Measurements from ENCODE around the gene METTL25. TPM values are rescaled to one million over a fixed set of nuclear protein-coding genes. Genes with fewer than 3 reads are reported as not detected.

METTL25 gene
- total RNA-seq, 1 experiment from 2014 or later = 11.6 TPM

DNA sequence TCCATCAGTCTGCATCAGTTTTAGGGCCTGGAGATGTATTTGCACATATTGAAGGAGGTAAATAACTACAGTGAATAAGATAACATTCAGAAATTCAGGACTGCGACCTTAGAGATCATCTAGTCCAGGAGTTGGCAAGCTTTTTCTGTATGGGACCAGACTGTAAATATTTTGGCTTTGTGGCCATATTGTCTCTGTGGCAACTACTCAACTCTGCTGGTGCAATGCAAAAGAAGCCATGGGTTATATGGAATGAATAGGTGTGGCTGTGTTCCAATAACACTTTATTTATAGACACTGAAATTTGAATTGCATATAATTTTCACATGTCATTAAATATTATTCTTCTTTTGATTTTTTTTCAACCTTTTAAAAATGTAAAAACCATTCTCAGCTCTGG, 156.6 kb downstream of the METTL25 start:
- H3K4me1 ChIP-seq (ENCODE audit: insufficient read depth, low read length) = no peaks in the 10 kb centered on the region
- no CpG with 5 or more reads among the region's 1 CpG for WGBS (ENCODE audit: extremely low coverage, insufficient read length, low lambda C conversion rate)
- H2BK5ac ChIP-seq (ENCODE audit: insufficient read length, low read length) = no peak overlapping the region
- no peaks in the 10 kb centered on the region for H3K27me3 ChIP-seq (ENCODE audit: insufficient read depth, low read length)
- no peak overlapping the region for H4K91ac ChIP-seq (ENCODE audit: insufficient read length, low read depth, low read length)
- Mint-ChIP-seq H3K36me3 (ENCODE audit: insufficient read depth in 1 of 3, low read depth in 3 of 3) (no peaks in the 10 kb centered on the region), H3K27ac (no peak overlapping the region), H3K4me3 (no peak overlapping the region), H3K27me3 (ENCODE audit: low read depth) (no peaks in the 10 kb centered on the region), H3K9me3 (no peaks in the 10 kb centered on the region), H3K4me1 (no peaks in the 10 kb centered on the region)
- H2BK120ac ChIP-seq (ENCODE audit: low read depth, low read length, poor library complexity, severe bottlenecking) = no peak overlapping the region
- H3K23ac ChIP-seq (ENCODE audit: insufficient read length, low read depth, low read length) = no peak overlapping the region
- H4K5ac ChIP-seq (ENCODE audit: insufficient read length, low read depth, low read length) = no peak overlapping the region
- no peak overlapping the region for H3K18ac ChIP-seq (ENCODE audit: insufficient read length, low read depth, low read length)
- H3K4me2 ChIP-seq (ENCODE audit: insufficient read depth, insufficient read length, low read length) = no peak overlapping the region
- no peak overlapping the region for H2BK15ac ChIP-seq (ENCODE audit: low read depth, low read length)
- H3K56ac ChIP-seq (ENCODE audit: insufficient read length, low read depth, low read length) = no peak overlapping the region
- TF ChIP-seq, protein P1, sequence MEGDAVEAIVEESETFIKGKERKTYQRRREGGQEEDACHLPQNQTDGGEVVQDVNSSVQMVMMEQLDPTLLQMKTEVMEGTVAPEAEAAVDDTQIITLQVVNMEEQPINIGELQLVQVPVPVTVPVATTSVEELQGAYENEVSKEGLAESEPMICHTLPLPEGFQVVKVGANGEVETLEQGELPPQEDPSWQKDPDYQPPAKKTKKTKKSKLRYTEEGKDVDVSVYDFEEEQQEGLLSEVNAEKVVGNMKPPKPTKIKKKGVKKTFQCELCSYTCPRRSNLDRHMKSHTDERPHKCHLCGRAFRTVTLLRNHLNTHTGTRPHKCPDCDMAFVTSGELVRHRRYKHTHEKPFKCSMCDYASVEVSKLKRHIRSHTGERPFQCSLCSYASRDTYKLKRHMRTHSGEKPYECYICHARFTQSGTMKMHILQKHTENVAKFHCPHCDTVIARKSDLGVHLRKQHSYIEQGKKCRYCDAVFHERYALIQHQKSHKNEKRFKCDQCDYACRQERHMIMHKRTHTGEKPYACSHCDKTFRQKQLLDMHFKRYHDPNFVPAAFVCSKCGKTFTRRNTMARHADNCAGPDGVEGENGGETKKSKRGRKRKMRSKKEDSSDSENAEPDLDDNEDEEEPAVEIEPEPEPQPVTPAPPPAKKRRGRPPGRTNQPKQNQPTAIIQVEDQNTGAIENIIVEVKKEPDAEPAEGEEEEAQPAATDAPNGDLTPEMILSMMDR (conservative IDR thresholded peaks at IDR 0.05) = no peak
- H3T11ph ChIP-seq (ENCODE audit: low read length) = no peak overlapping the region
- H2BK12ac ChIP-seq (ENCODE audit: insufficient read length, low read depth, low read length) = no peak overlapping the region
- no peaks in the 10 kb centered on the region for H3K79me2 ChIP-seq (ENCODE audit: insufficient read depth, low read length)
- H4K20me1 ChIP-seq (ENCODE audit: control insufficient read depth, insufficient read depth, insufficient read length) = no peaks in the 10 kb centered on the region
- no peak overlapping the region for H3K9ac ChIP-seq (ENCODE audit: extremely low read depth, insufficient read length, low read length)
- H3K9me3 ChIP-seq (ENCODE audit: control insufficient read depth, low read depth, low read length) = no peaks in the 10 kb centered on the region
- H2AK5ac ChIP-seq (ENCODE audit: insufficient read length, low read length) = no peak overlapping the region
- no peak overlapping the region for H2AFZ ChIP-seq (ENCODE audit: low read length)
- no peak overlapping the region for H3K27ac ChIP-seq (ENCODE audit: insufficient read length, low read depth, low read length)
- no peak overlapping the region for H3K14ac ChIP-seq (ENCODE audit: insufficient read depth, low read length)
- DNase-seq = no peak
- no peak overlapping the region for H2BK20ac ChIP-seq (ENCODE audit: low read depth, low read length, poor library complexity, severe bottlenecking)
- H3K79me1 ChIP-seq (ENCODE audit: insufficient read depth, low read depth, low read length, poor library complexity, severe bottlenecking) = no peaks in the 10 kb centered on the region
- no peaks in the 10 kb centered on the region for H3K23me2 ChIP-seq (ENCODE audit: insufficient read length, low read depth, low read length, poor library complexity, severe bottlenecking)
- no peak overlapping the region for H4K8ac ChIP-seq (replicated peaks; ENCODE audit: insufficient read length, low read depth, low read length)
- no peak overlapping the region for H3K4ac ChIP-seq (ENCODE audit: low read depth, low read length)
